GM18526 (cell line): ENCODE results near the gene EXD1.

ENCODE experiments used
- POLR2A ChIP-seq: IDR thresholded peaks from 3 replicates; pipeline ENCODE4 v1.6.1; 2011; ENCODE audit not compliant: insufficient read length; ENCODE audit errors: extremely low read depth

The EXD1 gene

GRCh38 chr15:41238100-41238499, 7.5 kb upstream of the EXD1 start:
- no peak for TF ChIP-seq POLR2A

- no peak for TF ChIP-seq POLR2A
These were observed 5.4 kb upstream of the EXD1 start for GRCh38 chr15:41235929-41236328.

- no peak for TF ChIP-seq POLR2A
These were observed 2.8 kb upstream of the EXD1 start for GRCh38 chr15:41233367-41233771.

- no peak for TF ChIP-seq POLR2A
These were observed 1.1 kb upstream of the EXD1 start for GRCh38 chr15:41231422-41232226.

GRCh38 chr15:41230345-41230649, 260 bp downstream of the EXD1 start:
- TF ChIP-seq POLR2A = no peak

- no peak for TF ChIP-seq POLR2A
These were observed 11.2 kb downstream of the EXD1 start for GRCh38 chr15:41219381-41219780.

- no peak for TF ChIP-seq POLR2A
These were observed 11.7 kb downstream of the EXD1 start for GRCh38 chr15:41218851-41219250.

- TF ChIP-seq POLR2A = no peak
These were observed 14.8 kb downstream of the EXD1 start for GRCh38 chr15:41215708-41216107.

GRCh38 chr15:41207687-41208448, 22.7 kb downstream of the EXD1 start:
- no peak for TF ChIP-seq POLR2A

GRCh38 chr15:41205315-41205714, 25.2 kb downstream of the EXD1 start:
- no peak for TF ChIP-seq POLR2A

- TF ChIP-seq POLR2A = no peak
These were observed 27.2 kb downstream of the EXD1 start for GRCh38 chr15:41203395-41203794.

- no peak for TF ChIP-seq POLR2A
These were observed 31.1 kb downstream of the EXD1 start for GRCh38 chr15:41199470-41199869.

- no peak for TF ChIP-seq POLR2A
These were observed 36.1 kb downstream of the EXD1 start for GRCh38 chr15:41194444-41194843.

- no peak for TF ChIP-seq POLR2A
These were observed 47.0 kb downstream of the EXD1 start for GRCh38 chr15:41183581-41183980.

- no peak for TF ChIP-seq POLR2A
These were observed 48.3 kb downstream of the EXD1 start for GRCh38 chr15:41182266-41182665.

- no peak for TF ChIP-seq POLR2A
These were observed 50.3 kb downstream of the EXD1 start for GRCh38 chr15:41180206-41180789.

- no peak for TF ChIP-seq POLR2A
These were observed 60.8 kb downstream of the EXD1 start for GRCh38 chr15:41169781-41170180.

- no peak for TF ChIP-seq POLR2A
These were observed 61.5 kb downstream of the EXD1 start for GRCh38 chr15:41169086-41169485.
